DOHH2 (cell line): ENCODE measurements around the gene KIR3DL3.
"Not testable (repeated sequence)": the region's sequence is repeated elsewhere in the genome, so short reads cannot be mapped to it uniquely, and the experiment has no call there.

Source experiments
- EZH2phosphoT487 ChIP-seq: fragments of 200-600 bp; sonication (generic); IDR thresholded peaks from 2 replicates; pipeline ENCODE4 v1.6.1; 2017; ENCODE audit warnings: borderline replicate concordance, mild to moderate bottlenecking, antibody characterized with exemption, low read length, moderate library complexity, mixed read lengths
- TF ChIP-seq, protein P1 (sequence below): fragments of 200-600 bp; sonication (generic); IDR thresholded peaks from one replicate; pipeline ENCODE4 v1.5.1; 2014; ENCODE audit warnings: antibody characterized with exemption, mild to moderate bottlenecking, low read depth, low read length; ENCODE audit not compliant: poor library complexity, severe bottlenecking

DNA sequence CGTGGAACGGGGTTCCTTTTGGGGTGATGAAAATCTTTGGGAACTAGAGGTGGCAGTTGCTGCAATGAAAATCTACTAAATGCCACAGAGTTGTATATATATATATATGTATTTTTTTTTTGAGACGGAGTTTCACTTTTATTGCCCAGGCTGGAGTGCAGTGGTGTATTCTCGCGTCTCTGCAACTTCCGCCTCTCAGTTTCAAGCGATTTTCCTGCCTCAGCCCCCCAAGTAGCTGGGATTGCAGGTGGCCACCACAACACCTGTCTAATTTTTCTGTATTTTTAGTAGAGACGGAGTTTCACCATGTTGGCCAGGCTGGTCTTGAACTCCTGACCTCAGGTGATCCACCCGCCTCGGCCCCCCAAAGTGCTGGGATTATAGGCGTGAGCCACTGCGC lies 42.6 kb upstream of the KIR3DL3 start:
- TF ChIP-seq, protein P1, sequence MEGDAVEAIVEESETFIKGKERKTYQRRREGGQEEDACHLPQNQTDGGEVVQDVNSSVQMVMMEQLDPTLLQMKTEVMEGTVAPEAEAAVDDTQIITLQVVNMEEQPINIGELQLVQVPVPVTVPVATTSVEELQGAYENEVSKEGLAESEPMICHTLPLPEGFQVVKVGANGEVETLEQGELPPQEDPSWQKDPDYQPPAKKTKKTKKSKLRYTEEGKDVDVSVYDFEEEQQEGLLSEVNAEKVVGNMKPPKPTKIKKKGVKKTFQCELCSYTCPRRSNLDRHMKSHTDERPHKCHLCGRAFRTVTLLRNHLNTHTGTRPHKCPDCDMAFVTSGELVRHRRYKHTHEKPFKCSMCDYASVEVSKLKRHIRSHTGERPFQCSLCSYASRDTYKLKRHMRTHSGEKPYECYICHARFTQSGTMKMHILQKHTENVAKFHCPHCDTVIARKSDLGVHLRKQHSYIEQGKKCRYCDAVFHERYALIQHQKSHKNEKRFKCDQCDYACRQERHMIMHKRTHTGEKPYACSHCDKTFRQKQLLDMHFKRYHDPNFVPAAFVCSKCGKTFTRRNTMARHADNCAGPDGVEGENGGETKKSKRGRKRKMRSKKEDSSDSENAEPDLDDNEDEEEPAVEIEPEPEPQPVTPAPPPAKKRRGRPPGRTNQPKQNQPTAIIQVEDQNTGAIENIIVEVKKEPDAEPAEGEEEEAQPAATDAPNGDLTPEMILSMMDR = not testable (repeated sequence)
- not testable (repeated sequence) for TF ChIP-seq EZH2phosphoT487
